Kidney (tissue), 14 donors: ENCODE results near the gene TCHH. TPM values are rescaled to one million over a fixed set of nuclear protein-coding genes. Genes with fewer than 3 reads are reported as not detected.

ENCODE experiments used
- DNase-seq, 5 donors: peaks; one replicate each; pipeline ENCODE4 v3.0.0-alpha.2; 2013 to 2020
- FAIRE-seq: peaks from 2 replicates; lab custom pipeline; 2012; peaks lifted over from hg19 to GRCh38; lab: Jason Lieb, UNC
- H3K27ac ChIP-seq, 2 donors: one replicate each; pipeline ENCODE4 v1.7.0; 2013; ENCODE audit warnings: low read depth in 2 of 2, low read length in 2 of 2, inconsistent platforms in 1 of 2
- H3K27me3 ChIP-seq: one replicate; pipeline ENCODE4 v1.7.1; 2013; ENCODE audit warnings: low read length, inconsistent platforms; ENCODE audit not compliant: control insufficient read depth, insufficient read depth
- H3K36me3 ChIP-seq, 3 donors: one replicate each; pipeline versions ENCODE4 v1.7.0 to v1.7.1; 2013; ENCODE audit warnings: low read length in 3 of 3, control low read depth in 1 of 3, inconsistent platforms in 1 of 3; ENCODE audit not compliant: insufficient read depth in 3 of 3, control insufficient read depth in 2 of 3
- H3K4me1 ChIP-seq, 3 donors: one replicate each; pipeline versions ENCODE4 v1.7.0 to v1.7.1; 2013; ENCODE audit warnings: low read length in 3 of 3, inconsistent platforms in 1 of 3, low read depth in 1 of 3; ENCODE audit not compliant: control insufficient read depth in 2 of 3, insufficient read depth in 2 of 3
- H3K4me3 ChIP-seq, 3 donors: one replicate each; pipeline versions ENCODE4 v1.7.0 to v1.8.1; 2013; ENCODE audit warnings: low read length in 3 of 3, control low read depth in 1 of 3, inconsistent platforms in 1 of 3
- H3K9ac ChIP-seq, 3 donors: one replicate each; pipeline versions ENCODE4 v1.7.0 to v1.7.1; 2013; ENCODE audit warnings: low read length in 3 of 3, control low read depth in 1 of 3, inconsistent platforms in 1 of 3
- H3K9me3 ChIP-seq, 3 donors: one replicate each; pipeline versions ENCODE4 v1.7.0 to v1.7.1; 2013; ENCODE audit warnings: low read length in 3 of 3, control low read depth in 1 of 3, inconsistent platforms in 1 of 3; ENCODE audit not compliant: control insufficient read depth in 2 of 3, insufficient read depth in 1 of 3
- CTCF ChIP-seq: IDR thresholded peaks from 3 replicates; pipeline ENCODE4 v1.5.1; 2012; ENCODE audit warnings: mild to moderate bottlenecking, moderate library complexity, borderline replicate concordance; ENCODE audit not compliant: insufficient read depth; ENCODE audit errors: extremely low read depth
- intact Hi-C: fragments of 100-400 bp; cut with DNase I; formaldehyde crosslinking; loops from one replicate; pipeline ENCODE4 v1.11.1; 2022
- polyA plus RNA-seq: library from polyadenylated mRNA; stranded (reverse); fragments of 350-450 nt; fragmentation: Illumina TruSeq; extraction: RNeasy Lipid Tissue Mini Kit (QIAGEN cat#74804); gene quantifications from one replicate; pipeline ENCODE4 v1.2.3, GENCODE V29; 2014; ENCODE audit warnings: low read depth, low replicate concordance; ENCODE audit not compliant: insufficient read depth
- total RNA-seq: library from RNA; stranded (reverse); fragmentation: NEBNext Ultra II Directional; extraction: Animal tissue kit (Norgen Biotek cat#: 25700); gene quantifications from one replicate; pipeline ENCODE4 v1.2.1, GENCODE V29; 2021
- donor health status: control.
- donor health status: control.
- donor health status: control.
- donor health status: control.
- donor health status: control.
- donor health status: DM: yes; HTN: yes; CAD: no.
- donor health status: Normal renal cell carcinoma (clear cell type).

Gene TCHH
- total and polyA plus RNA-seq, 2 donors from 2014 or later, result 0.13 TPM; not detected in 1

DNA sequence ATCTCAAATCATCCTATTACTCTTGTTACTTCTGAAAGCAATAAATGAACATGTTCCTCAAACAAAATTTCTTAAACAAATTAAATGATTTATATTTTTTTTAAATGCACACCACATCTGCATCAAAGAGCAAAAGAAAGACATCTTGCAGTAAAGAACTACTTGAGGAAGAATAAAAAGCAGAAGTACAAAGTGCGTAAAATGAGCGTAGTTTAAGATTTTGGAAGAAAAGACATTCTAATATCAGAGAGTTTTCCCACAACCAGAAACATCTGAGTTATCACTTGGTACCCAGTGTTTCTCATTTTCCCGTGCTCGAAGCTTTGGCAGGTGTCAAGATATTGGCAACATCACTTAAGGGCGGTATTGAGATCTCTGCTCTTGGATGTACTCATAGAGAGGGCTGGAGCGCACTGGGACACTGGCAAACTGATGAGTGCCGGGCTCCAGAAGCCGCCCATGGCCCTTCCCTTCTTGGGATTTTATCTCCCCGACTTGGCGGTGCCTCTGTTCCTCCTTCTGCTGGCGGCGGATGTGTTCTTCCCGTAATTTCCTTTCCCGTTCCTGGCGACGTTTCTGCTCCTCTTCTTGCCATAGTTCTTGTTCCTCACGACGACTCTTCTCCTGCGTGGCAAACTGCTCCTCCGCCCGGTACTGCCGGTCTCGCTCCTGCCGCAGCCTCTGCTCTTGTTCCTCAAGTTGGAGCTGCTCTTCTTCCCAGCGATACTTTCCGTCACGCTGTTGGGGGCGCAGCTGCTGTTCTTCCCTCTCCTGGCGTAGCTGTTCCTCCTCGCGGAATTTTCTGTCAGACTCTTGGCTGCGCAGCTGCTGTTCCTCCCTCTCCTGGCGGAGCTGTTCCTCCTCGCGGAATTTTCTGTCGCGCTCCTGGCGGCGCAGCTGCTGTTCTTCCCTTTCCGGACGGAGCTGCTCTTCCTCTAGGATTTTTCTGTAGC is 7.9 kb downstream of the TCHH start:
- FAIRE-seq (no peak), DNase-seq (peak in 4 of 5 donors; percentile 1 to 45 (median 15))
- Histone ChIP-seq H3K27ac (no peak overlapping the region), H3K36me3 (no peaks in the 10 kb centered on the region), H3K27me3 (peaks cover 48% of the 10 kb centered on the region), H3K4me1 (peaks cover 0 to 18% (median 0%) of the 10 kb centered on the region in 3 donors), H3K9me3 (peaks cover 0 to 3% (median 0%) of the 10 kb centered on the region in 3 donors), H3K4me3 (no peak overlapping the region), H3K9ac (no peak overlapping the region)
- intact Hi-C loops, result no loop called here
- TF ChIP-seq CTCF, result no peak

DNA sequence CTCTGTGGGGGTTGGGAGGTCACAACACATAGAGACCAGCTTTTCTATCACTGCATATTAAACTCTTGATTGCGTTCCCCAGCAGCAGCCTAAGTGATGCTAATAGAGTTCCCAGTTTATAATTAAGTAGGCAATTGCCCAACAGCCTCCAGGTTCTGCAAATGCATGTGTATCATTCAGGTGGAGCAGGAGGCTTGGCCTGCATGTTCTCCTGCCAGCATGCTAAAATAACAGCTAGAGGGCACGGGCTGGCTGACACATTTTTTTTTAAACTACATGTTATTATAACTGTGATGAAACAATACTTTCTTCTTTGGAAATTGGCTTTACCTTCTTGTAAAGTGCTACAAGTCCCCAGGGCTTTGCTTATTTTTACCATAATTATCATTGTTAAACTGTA is 10.4 kb downstream of the TCHH start:
- no peaks in the 10 kb centered on the region for H3K36me3 ChIP-seq
- intact Hi-C loops, result no loop called here
- H3K4me1 ChIP-seq, result peaks cover 0 to 7% (median 0%) of the 10 kb centered on the region in 3 donors
- no peak overlapping the region for H3K4me3 ChIP-seq
- no peak for DNase-seq
- no peak for FAIRE-seq
- H3K9ac ChIP-seq, result no peak overlapping the region
- peaks cover 43% of the 10 kb centered on the region for H3K27me3 ChIP-seq
- peaks cover 0 to 3% (median 0%) of the 10 kb centered on the region in 3 donors for H3K9me3 ChIP-seq
- no peak for TF ChIP-seq CTCF
- H3K27ac ChIP-seq, result no peak overlapping the region

- no peaks in the 10 kb centered on the region for H3K27me3 ChIP-seq
- H3K9ac ChIP-seq, result no peak overlapping the region
- no peak overlapping the region for H3K27ac ChIP-seq
- H3K9me3 ChIP-seq, result no peaks in the 10 kb centered on the region
- FAIRE-seq (no peak), DNase-seq (no peak)
- H3K36me3 ChIP-seq, result no peaks in the 10 kb centered on the region
- TF ChIP-seq CTCF, result no peak
- intact Hi-C loops, result no loop called here
- H3K4me1 ChIP-seq, result no peaks in the 10 kb centered on the region
- H3K4me3 ChIP-seq, result no peak overlapping the region
These were observed 18.3 kb downstream of the TCHH start for GRCh38 chr1:152096931-152097330.
